Pancreas (tissue), 10 donors: ENCODE measurements around the gene PCDHA13. TPM values are rescaled to one million over a fixed set of nuclear protein-coding genes. Genes with fewer than 3 reads are reported as not detected.
A peak's percentile ranks its signal among the peaks of the same experiment; 100 is the strongest.

Experiments used
- ATAC-seq, 4 donors: fragments of 200-7000 bp; cut with Tn5 transposase; one replicate each; pipeline versions ENCODE4 v1.8.0 to v1.9.1; 2020; ENCODE audit warnings: mild to moderate bottlenecking in 4 of 4, moderate library complexity in 4 of 4
- DNase-seq, 6 donors: peaks; one replicate each; pipeline ENCODE4 v3.0.0-alpha.2; 2020
- FAIRE-seq: peaks from 2 replicates; lab custom pipeline; 2012; peaks lifted over from hg19 to GRCh38; lab: Jason Lieb, UNC
- H3K27ac ChIP-seq, 4 donors: fragments of 200-600 bp; sonication (generic); 1 replicate in 3 of 4; 2 replicates in 1 of 4; pipeline versions ENCODE4 v1.5.0 to v1.8.0; 2020
- H3K27me3 ChIP-seq, 4 donors: fragments of 200-600 bp; one replicate each; pipeline ENCODE4 v1.8.0; 2021
- H3K36me3 ChIP-seq, 3 donors: fragments of 200-600 bp; sonication (generic) in 1 of 3; one replicate each; pipeline versions ENCODE4 v1.5.0 to v1.8.0; 2020 to 2021
- H3K4me1 ChIP-seq, 3 donors: fragments of 200-600 bp; one replicate each; pipeline ENCODE4 v1.8.0; 2021
- H3K4me3 ChIP-seq, 4 donors: fragments of 200-600 bp; sonication (generic) in 2 of 4; one replicate each; pipeline versions ENCODE4 v1.5.0 to v1.8.0; 2020 to 2021
- H3K9me3 ChIP-seq, 4 donors: fragments of 200-600 bp; one replicate each; pipeline ENCODE4 v1.8.0; 2021
- WGBS, 2 donors: extraction: QIAGEN DNeasy Blood & Tissue Kit; methylation state at CpG; one replicate each; pipeline ENCODE4 v1.1.7; 2013; 5-methylcytosine and 5-hydroxymethylcytosine counted together
- intact Hi-C, 3 donors: fragments of 100-400 bp; cut with DNase I; formaldehyde crosslinking; loops; one replicate each; pipeline versions ENCODE4 v1.11.1 to v1.14.2; 2022
- polyA plus RNA-seq, 2 donors: library from polyadenylated mRNA; stranded (reverse); fragments of 200-250 nt; gene quantifications; one replicate each; pipeline ENCODE4 v1.2.3, GENCODE V29; 2013
- total RNA-seq, 6 donors: library from RNA; stranded (reverse); fragmentation: NEBNext Ultra II Directional in 4 of 6; extraction: Animal tissue kit (Norgen Biotek cat#: 25700) in 4 of 6; gene quantifications; one replicate each; pipeline versions ENCODE4 v1.2.1 to v1.2.4, GENCODE V29; 2021 to 2023
- TF ChIP-seq, protein P1 (sequence below), 4 donors: fragments of 200-600 bp; sonication (generic) in 3 of 4; IDR thresholded peaks; one replicate each; pipeline versions ENCODE4 v1.5.0 to v1.8.0; 2021; ENCODE audit warnings: antibody characterized with exemption in 4 of 4
- donor health status: healthy with polysubstance abuse.
- donor health status: DM: no; HTN: no; CAD: no; lungs with moderate emphysema.
- donor health status: DM: no; HTN: no; CAD: no.
- donor health status: control.
- donor health status: control.
- donor health status: Bipolar disorder and iron deficiency.
- donor health status: DM: yes; HTN: yes; CAD: no.
- donor health status: DM: no; HTN: no; CAD: no.
- donor health status: DM: no; HTN: no; CAD: no.
- donor health status: DM: yes; HTN: yes; CAD: no.

PCDHA13 gene
- total and polyA plus RNA-seq, 8 donors, result 0.27 to 2.0 (median 0.81) TPM

DNA sequence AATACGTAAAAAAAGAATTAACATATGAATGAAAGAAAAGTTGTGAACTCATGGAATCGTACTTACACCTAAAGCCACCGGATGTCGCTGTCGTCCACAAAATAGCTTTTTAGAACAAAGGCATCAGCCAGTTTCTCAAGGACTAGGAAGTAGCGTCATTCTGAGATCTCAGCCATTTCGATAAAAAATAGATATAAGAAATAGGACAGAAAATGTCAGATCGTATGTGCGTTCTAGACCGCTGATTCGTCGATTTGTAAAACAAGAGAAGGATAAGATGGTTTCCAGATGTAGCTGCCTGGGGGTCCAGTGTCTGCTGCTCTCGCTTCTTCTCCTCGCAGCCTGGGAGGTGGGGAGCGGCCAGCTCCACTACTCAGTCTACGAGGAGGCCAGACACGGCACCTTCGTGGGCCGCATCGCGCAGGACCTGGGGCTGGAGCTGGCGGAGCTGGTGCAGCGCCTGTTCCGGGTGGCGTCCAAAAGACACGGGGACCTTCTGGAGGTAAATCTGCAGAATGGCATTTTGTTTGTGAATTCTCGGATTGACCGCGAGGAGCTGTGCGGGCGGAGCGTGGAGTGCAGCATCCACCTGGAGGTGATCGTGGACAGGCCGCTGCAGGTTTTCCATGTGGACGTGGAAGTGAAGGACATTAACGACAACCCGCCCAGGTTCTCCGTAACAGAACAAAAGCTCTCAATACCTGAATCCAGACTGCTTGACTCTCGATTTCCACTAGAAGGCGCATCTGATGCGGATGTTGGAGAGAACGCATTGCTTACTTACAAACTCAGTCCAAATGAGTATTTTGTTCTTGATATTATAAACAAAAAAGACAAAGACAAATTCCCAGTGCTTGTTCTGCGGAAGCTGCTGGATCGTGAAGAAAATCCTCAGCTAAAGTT lies 25.9 kb upstream of the PCDHA13 start, which contains the start of gene PCDHA10:
TSS of gene PCDHA10 (plus strand) at position 126 of the 903 bp plus-strand sequence. CDS start at position 278, 152 bp downstream.
- H3K27ac ChIP-seq, result peak within 1 kb of the TSS in 3 of 4 donors; percentile 34 to 54 (median 38)
- FAIRE-seq, result no peak
- intact Hi-C loops, result no loop called here
- TF ChIP-seq, protein P1, sequence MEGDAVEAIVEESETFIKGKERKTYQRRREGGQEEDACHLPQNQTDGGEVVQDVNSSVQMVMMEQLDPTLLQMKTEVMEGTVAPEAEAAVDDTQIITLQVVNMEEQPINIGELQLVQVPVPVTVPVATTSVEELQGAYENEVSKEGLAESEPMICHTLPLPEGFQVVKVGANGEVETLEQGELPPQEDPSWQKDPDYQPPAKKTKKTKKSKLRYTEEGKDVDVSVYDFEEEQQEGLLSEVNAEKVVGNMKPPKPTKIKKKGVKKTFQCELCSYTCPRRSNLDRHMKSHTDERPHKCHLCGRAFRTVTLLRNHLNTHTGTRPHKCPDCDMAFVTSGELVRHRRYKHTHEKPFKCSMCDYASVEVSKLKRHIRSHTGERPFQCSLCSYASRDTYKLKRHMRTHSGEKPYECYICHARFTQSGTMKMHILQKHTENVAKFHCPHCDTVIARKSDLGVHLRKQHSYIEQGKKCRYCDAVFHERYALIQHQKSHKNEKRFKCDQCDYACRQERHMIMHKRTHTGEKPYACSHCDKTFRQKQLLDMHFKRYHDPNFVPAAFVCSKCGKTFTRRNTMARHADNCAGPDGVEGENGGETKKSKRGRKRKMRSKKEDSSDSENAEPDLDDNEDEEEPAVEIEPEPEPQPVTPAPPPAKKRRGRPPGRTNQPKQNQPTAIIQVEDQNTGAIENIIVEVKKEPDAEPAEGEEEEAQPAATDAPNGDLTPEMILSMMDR (IDR thresholded peaks at IDR 0.05), result peak in 2 of 4 donors; percentile 5 to 12
- H3K27me3 ChIP-seq, result no peaks in the 10 kb centered on the region
- peak within 1 kb of the TSS in 3 of 4 donors; percentile 13 to 38 (median 34) for H3K4me3 ChIP-seq
- peak; percentile 79 to 97 (median 90) for ATAC-seq
- H3K4me1 ChIP-seq, result no peaks in the 10 kb centered on the region
- H3K9me3 ChIP-seq, result no peaks in the 10 kb centered on the region
- 18% methylated on average over 44 of the region's 44 CpGs; no CpG with 5 or more reads in 1 of the 2 donors for WGBS, 2 donors
- DNase-seq, result no peak
- H3K36me3 ChIP-seq, result no peaks in the 10 kb centered on the region

DNA sequence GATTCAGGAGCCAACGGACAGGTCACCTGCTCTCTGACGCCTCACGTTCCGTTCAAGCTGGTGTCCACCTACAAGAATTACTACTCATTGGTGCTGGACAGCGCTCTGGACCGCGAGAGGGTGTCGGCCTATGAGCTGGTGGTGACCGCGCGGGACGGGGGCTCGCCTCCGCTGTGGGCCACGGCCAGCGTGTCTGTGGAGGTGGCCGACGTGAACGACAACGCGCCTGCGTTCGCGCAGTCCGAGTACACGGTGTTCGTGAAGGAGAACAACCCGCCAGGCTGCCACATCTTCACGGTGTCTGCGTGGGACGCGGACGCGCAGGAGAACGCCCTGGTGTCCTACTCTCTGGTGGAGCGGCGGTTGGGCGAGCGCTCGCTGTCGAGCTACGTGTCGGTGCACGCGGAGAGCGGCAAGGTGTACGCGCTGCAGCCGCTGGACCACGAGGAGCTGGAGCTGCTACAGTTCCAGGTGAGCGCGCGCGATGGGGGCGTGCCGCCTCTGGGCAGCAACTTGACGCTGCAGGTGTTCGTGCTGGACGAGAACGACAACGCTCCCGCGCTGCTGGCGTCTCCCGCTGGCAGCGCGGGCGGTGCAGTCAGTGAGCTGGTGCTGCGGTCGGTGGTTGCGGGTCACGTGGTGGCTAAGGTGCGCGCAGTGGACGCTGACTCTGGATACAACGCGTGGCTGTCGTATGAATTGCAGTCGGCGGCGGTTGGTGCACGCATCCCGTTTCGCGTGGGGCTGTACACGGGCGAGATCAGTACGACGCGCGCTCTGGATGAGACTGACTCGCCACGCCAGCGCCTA lies 24.5 kb upstream of the PCDHA13 start:
- Histone ChIP-seq H3K27me3 (no peaks in the 10 kb centered on the region), H3K27ac (no peak overlapping the region), H3K9me3 (no peaks in the 10 kb centered on the region), H3K4me3 (no peak overlapping the region), H3K36me3 (no peaks in the 10 kb centered on the region), H3K4me1 (no peaks in the 10 kb centered on the region)
- TF ChIP-seq, protein P1 (IDR thresholded peaks at IDR 0.05), result no peak
- no peak for FAIRE-seq
- ATAC-seq, result no peak
- intact Hi-C loops, result no loop called here
- peak in 1 of 6 donors; percentile 61 for DNase-seq
- WGBS, 2 donors, result 45% methylated on average over 94 of the region's 94 CpGs; no CpG with 5 or more reads in 1 of the 2 donors

DNA sequence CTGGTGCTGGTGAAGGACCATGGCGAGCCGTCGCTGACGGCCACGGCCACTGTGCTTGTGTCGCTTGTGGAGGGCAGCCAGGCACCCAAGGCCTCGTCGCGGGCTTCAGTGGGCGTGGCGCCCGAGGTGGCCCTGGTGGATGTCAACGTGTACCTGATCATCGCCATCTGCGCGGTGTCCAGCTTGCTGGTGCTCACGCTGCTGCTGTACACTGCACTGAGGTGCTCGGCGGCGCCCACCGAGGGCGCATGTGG lies 24.0 kb upstream of the PCDHA13 start:
- TF ChIP-seq, protein P1 (IDR thresholded peaks at IDR 0.05), result no peak
- DNase-seq, result no peak
- H3K36me3 ChIP-seq, result no peaks in the 10 kb centered on the region
- 47% methylated on average over 22 of the region's 22 CpGs; no CpG with 5 or more reads in 1 of the 2 donors for WGBS, 2 donors
- intact Hi-C loops, result no loop called here
- H3K9me3 ChIP-seq, result no peaks in the 10 kb centered on the region
- no peaks in the 10 kb centered on the region for H3K27me3 ChIP-seq
- H3K4me1 ChIP-seq, result no peaks in the 10 kb centered on the region
- H3K4me3 ChIP-seq, result no peak overlapping the region
- H3K27ac ChIP-seq, result no peak overlapping the region
- ATAC-seq, result no peak
- no peak for FAIRE-seq

DNA sequence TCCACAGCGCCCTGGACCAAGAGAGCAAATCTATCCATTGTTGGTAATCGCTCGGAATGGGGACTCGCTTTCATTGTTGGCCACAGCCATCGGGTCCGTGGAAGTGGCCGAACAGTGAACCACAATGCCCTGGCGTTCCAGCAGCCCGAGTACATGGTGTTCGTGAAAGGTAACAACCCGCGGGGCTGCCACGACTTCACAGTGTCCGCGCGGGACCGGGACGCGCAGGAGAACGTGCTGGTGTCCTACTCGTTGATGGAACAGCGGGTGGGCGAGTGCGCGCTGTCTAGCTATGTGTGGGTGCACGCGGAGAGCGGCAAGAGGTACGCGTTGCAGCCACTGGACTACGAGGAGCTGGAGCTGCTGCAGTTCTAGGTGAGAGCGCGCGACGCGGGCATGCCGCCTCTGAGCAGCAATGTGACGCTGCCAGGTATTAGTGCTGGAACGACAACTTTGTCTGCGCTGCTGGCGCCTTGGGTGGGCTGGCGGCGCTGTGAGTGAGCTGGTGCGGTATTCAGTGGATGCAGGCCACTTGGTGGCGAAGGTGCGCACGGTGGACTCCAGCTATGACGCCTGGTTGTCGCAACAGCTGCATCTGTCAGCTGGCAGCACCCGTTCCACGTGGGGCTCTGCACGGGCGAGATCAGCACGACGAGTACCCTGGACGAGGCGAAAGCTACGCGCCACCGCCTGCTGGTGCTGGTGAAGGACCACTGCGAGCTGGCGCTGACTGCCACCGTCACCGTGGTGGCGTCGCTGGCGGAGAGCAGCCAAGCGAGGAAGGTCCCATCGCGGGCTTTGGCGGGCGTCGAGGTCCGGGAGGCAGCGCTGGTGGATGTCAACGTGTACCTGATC lies 19.3 kb upstream of the PCDHA13 start:
- ATAC-seq, result no peak
- WGBS, 2 donors, result 33 to 36% methylated on average over 64 to 76 of the region's 76 CpGs

More for the DNA sequence above, 19.3 kb upstream of the PCDHA13 start:
- TF ChIP-seq, protein P1 (IDR thresholded peaks at IDR 0.05), result no peak
- Histone ChIP-seq H3K36me3 (no peaks in the 10 kb centered on the region), H3K27ac (no peak overlapping the region), H3K27me3 (no peaks in the 10 kb centered on the region), H3K9me3 (no peaks in the 10 kb centered on the region), H3K4me1 (no peaks in the 10 kb centered on the region), H3K4me3 (no peak overlapping the region)
- FAIRE-seq, result no peak
- DNase-seq, result peak in 1 of 6 donors; percentile 54
- intact Hi-C loops, result no loop called here
